Heart left ventricle (tissue), 13 donors: ENCODE data around the gene SFMBT2.

Experiments used
- POLR2A ChIP-seq, 2 donors: fragments of 450-650 bp; IDR thresholded peaks; one replicate each; pipeline ENCODE4 v1.6.1; 2017; ENCODE audit warnings: antibody characterized with exemption in 2 of 2, mild to moderate bottlenecking in 2 of 2, moderate library complexity in 2 of 2
- TF ChIP-seq, protein P1 (sequence below), 12 donors: fragments of 200-600 bp; sonication (generic) in 4 of 12; IDR thresholded peaks; one replicate each; pipeline versions ENCODE4 v1.5.0 to v1.8.0; 2018 to 2022; ENCODE audit warnings: antibody characterized with exemption in 12 of 12, mild to moderate bottlenecking in 5 of 12
- donor health status: ischemic (EF 13 %, LVEDD 7.1; RV severe dilation, severe dysfunction).
- donor health status: DM: no; HTN: yes; CAD: no.
- donor health status: DM: no; HTN: no; CAD: no.
- donor health status: ischemic (EF 25% LVEDD 6.9; RV normal size, moderate dysfunction).
- donor health status: ischemic (EF 25% LVEDD 5.7; RV mildly dilated, moderate dysfunction).
- donor health status: ischemic (EF 35%, LVEDD 5.7; RV mildly dilated, moderate dysfunction).
- donor health status: nonischemic (EF 11% LVEDD 7.7; RV severe dilation, severe dysfunction).
- donor health status: DM: yes; HTN: yes; CAD: no.
- donor health status: PGD.
- donor health status: ischemic (EF 29% LVEDD 5.4; RV normal size, mild dysfunction).
- donor health status: nonischemic (EF 23%, LVEDD 6.1; RV moderate dilation, normal function).

DNA sequence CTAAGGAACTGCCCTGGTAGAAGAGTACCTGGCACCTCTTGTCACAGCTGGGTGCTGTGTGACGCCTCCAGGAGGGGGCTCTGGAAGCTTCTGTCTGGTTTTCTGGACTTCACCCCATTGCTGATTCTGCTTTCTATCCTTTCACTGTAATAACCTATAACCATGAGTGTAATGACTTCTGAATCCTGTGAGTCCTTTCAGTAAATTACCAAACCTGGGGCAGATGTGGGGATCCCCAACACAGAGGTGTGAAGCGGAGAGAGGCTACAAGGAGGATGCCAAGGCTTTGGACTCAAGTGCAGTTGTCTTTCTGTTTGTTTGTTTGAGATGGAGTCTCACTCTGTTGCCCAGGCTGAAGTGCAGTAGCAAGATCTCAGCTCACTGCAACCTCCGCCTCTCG, 143.7 kb downstream of the SFMBT2 start:
- TF ChIP-seq POLR2A (IDR thresholded peaks at IDR 0.05): no peak
- TF ChIP-seq, protein P1, sequence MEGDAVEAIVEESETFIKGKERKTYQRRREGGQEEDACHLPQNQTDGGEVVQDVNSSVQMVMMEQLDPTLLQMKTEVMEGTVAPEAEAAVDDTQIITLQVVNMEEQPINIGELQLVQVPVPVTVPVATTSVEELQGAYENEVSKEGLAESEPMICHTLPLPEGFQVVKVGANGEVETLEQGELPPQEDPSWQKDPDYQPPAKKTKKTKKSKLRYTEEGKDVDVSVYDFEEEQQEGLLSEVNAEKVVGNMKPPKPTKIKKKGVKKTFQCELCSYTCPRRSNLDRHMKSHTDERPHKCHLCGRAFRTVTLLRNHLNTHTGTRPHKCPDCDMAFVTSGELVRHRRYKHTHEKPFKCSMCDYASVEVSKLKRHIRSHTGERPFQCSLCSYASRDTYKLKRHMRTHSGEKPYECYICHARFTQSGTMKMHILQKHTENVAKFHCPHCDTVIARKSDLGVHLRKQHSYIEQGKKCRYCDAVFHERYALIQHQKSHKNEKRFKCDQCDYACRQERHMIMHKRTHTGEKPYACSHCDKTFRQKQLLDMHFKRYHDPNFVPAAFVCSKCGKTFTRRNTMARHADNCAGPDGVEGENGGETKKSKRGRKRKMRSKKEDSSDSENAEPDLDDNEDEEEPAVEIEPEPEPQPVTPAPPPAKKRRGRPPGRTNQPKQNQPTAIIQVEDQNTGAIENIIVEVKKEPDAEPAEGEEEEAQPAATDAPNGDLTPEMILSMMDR (IDR thresholded peaks at IDR 0.05): no peak
